ENCODE data around the gene ALDH3B1. TPM values are rescaled to one million over a fixed set of nuclear protein-coding genes. Genes with fewer than 3 reads are reported as not detected.
A peak's percentile ranks its signal among the peaks of the same experiment; 100 is the strongest.

Gene ALDH3B1
- total and polyA plus RNA-seq, 8 donors = 3.2 to 13.7 (median 8.0) TPM

GRCh38 chr11:68042219-68043028 is 32.3 kb downstream of the ALDH3B1 start:
- ATAC-seq (no peak), FAIRE-seq (no peak), DNase-seq (peak in 5 of 6 donors; percentile 28 to 84 (median 52))
- Histone ChIP-seq H3K4me3 (peak overlapping the region in 2 of 4 donors; percentile 57 to 70), H3K27me3 (no peaks in the 10 kb centered on the region), H3K9me3 (no peaks in the 10 kb centered on the region), H3K36me3 (peaks cover 0 to 10% (median 9%) of the 10 kb centered on the region in 3 donors), H3K27ac (peak overlapping the region; percentile 11 to 92 (median 50)), H3K4me1 (peaks cover 12 to 37% (median 33%) of the 10 kb centered on the region in 3 donors)
- intact Hi-C loops (cut with DNase I) = loop anchor here in 1 of 3 donors (10.0 kb wide), 1 partner anchor 162 kb away; no protein-coding TSS in a partner anchor
- WGBS, 2 donors = 43 to 49% methylated on average over 26 to 27 of the region's 27 CpGs
- no peak for TF ChIP-seq CTCF (IDR thresholded peaks at IDR 0.05)

GRCh38 chr11:68043029-68043348 is 32.9 kb downstream of the ALDH3B1 start:
- H3K36me3 ChIP-seq = peaks cover 0 to 10% (median 9%) of the 10 kb centered on the region in 3 donors
- H3K9me3 ChIP-seq = no peaks in the 10 kb centered on the region
- ATAC-seq (no peak), DNase-seq (peak in 3 of 6 donors; percentile 26 to 50 (median 33)), FAIRE-seq (no peak)
- H3K27me3 ChIP-seq = no peaks in the 10 kb centered on the region
- intact Hi-C loops (cut with DNase I) = loop anchor here in 1 of 3 donors (10.0 kb wide), 1 partner anchor 162 kb away; no protein-coding TSS in a partner anchor
- peaks cover 7 to 31% (median 27%) of the 10 kb centered on the region in 3 donors for H3K4me1 ChIP-seq
- no peak for TF ChIP-seq CTCF (IDR thresholded peaks at IDR 0.05)
- peak overlapping the region in 2 of 4 donors; percentile 4 to 57 for H3K4me3 ChIP-seq
- WGBS, 2 donors = 32 to 46% methylated on average over 4 to 8 of the region's 8 CpGs
- peak overlapping the region; percentile 11 to 36 (median 16) for H3K27ac ChIP-seq

GRCh38 chr11:68043349-68044144 is 33.4 kb downstream of the ALDH3B1 start:
- TF ChIP-seq CTCF (IDR thresholded peaks at IDR 0.05) = no peak
- ATAC-seq = no peak

GRCh38 chr11:68044145-68044813 is 34.2 kb downstream of the ALDH3B1 start:
- H3K27ac ChIP-seq = no peak overlapping the region
- WGBS, 2 donors = 56 to 61% methylated on average over 19 to 24 of the region's 24 CpGs
- ATAC-seq = peak in 1 of 4 donors; percentile 4
- peak; percentile 33 to 86 (median 60) for DNase-seq
- intact Hi-C loops (cut with DNase I) = loop anchor here in 1 of 3 donors (10.0 kb wide), 1 partner anchor 161 kb away; no protein-coding TSS in a partner anchor
- H3K9me3 ChIP-seq = no peaks in the 10 kb centered on the region
- peaks cover 0 to 24% (median 21%) of the 10 kb centered on the region in 3 donors for H3K4me1 ChIP-seq
- H3K27me3 ChIP-seq = no peaks in the 10 kb centered on the region
- TF ChIP-seq CTCF (IDR thresholded peaks at IDR 0.05) = no peak
- no peak for FAIRE-seq
- no peak overlapping the region for H3K4me3 ChIP-seq
- H3K36me3 ChIP-seq = peaks cover 5 to 21% (median 9%) of the 10 kb centered on the region in 3 donors

More at GRCh38 chr11:68043349-68044144, 33.4 kb downstream of the ALDH3B1 start:
- no peaks in the 10 kb centered on the region for H3K27me3 ChIP-seq
- WGBS, 2 donors = 48 to 50% methylated on average over 32 to 36 of the region's 36 CpGs
- peak overlapping the region in 2 of 4 donors; percentile 4 to 57 for H3K4me3 ChIP-seq
- H3K4me1 ChIP-seq = peaks cover 1 to 26% (median 22%) of the 10 kb centered on the region in 3 donors
- H3K27ac ChIP-seq = peak overlapping the region; percentile 11 to 36 (median 16)
- intact Hi-C loops (cut with DNase I) = loop anchor here in 1 of 3 donors (10.0 kb wide), 1 partner anchor 161 kb away; no protein-coding TSS in a partner anchor
- FAIRE-seq (no peak), DNase-seq (peak; percentile 45 to 84 (median 64))
- peaks cover 0 to 14% (median 9%) of the 10 kb centered on the region in 3 donors for H3K36me3 ChIP-seq
- H3K9me3 ChIP-seq = no peaks in the 10 kb centered on the region

Measured in pancreas (tissue), 10 donors.